HUES6 (cell line): ENCODE data around the gene LGR5.

Source experiments
- H3K27ac ChIP-seq: 2 replicates; pipeline ENCODE4 v1.7.0; 2013; ENCODE audit warnings: low read depth, mild to moderate bottlenecking, low read length, inconsistent platforms
- H3K27me3 ChIP-seq: 2 replicates; pipeline ENCODE4 v1.6.1; 2013; ENCODE audit warnings: low read length; ENCODE audit not compliant: control insufficient read depth, insufficient read depth
- H3K36me3 ChIP-seq: 2 replicates; pipeline ENCODE4 v1.6.1; 2013; ENCODE audit warnings: low read length; ENCODE audit not compliant: control insufficient read depth, insufficient read depth
- H3K4me1 ChIP-seq: 2 replicates; pipeline ENCODE4 v1.6.1; 2013; ENCODE audit warnings: low read length; ENCODE audit not compliant: control insufficient read depth, insufficient read depth
- H3K4me3 ChIP-seq: 2 replicates; pipeline ENCODE4 v1.5.1; 2013; ENCODE audit warnings: low read depth, low read length
- H3K9ac ChIP-seq: one replicate; pipeline ENCODE4 v1.6.1; 2013; ENCODE audit warnings: mild to moderate bottlenecking, low read length
- H3K9me3 ChIP-seq: 2 replicates; pipeline ENCODE4 v1.6.1; 2013; ENCODE audit warnings: low read depth, low read length; ENCODE audit not compliant: control insufficient read depth, insufficient read depth

Gene LGR5

DNA sequence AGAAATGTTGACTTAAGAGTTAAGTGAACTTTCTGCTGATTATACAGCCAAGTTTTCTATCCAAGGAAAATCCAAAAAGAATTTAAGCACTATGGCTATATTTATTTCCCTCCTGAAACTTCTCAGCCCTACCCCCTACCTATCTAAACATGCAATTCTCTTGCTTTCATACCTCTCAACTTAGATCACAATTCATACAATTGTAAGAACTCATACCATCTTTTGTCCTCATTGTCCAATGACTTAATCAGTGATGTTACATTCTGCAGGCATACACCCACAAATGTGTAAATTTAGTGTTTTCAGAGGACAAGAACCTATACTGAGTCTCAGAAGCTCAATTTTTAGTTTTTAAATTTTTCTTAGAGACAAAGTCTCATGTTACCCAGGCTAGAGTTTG, 161.9 kb downstream of the LGR5 start:
- Histone ChIP-seq H3K27me3 (no peaks in the 10 kb centered on the region), H3K4me3 (no peak overlapping the region), H3K4me1 (peaks cover 2% of the 10 kb centered on the region; the same call in 1 of the 2 replicates), H3K9me3 (no peaks in the 10 kb centered on the region), H3K9ac (no peak overlapping the region), H3K36me3 (peaks cover 4% of the 10 kb centered on the region; the same call in 1 of the 2 replicates), H3K27ac (no peak overlapping the region)

DNA sequence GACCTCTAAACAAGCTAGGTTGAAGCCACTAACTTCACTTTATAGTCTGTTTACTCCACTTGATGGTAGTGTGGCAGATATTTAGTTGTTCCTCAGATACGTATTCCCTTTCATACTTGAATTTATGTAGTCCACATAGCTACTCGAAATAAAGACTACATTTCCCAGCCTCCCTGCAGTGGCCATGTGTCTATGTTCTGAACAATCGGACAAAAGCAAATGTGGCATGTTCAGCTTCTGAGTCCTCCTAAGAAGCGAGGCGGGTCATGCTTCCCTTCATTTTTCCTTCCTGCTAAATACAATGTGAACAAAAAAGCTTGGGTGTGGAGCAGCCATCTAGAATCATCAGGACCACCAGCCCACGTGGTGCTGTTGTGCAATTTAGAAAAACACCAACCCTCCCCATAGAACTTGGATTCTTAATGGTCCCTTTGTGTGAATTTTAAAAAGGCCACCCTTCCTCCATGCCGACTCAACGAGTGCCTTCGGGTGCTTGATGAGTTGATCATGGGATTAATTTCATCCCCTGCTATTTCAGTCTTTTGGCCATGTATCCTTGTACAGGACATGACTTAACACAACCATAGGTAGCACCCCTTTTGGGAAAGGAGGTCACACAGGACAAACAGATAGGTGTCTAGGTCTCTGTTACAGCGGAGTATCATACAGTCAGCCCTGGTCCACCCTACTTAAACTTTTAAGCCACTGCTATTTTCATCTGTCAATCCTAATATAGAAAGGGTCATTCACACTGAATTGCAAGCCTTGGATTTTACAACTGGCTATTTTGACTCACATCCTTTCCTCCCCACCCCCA, 163.4 kb downstream of the LGR5 start:
- no peak overlapping the region for H3K27ac ChIP-seq
- H3K4me3 ChIP-seq: no peak overlapping the region
- H3K27me3 ChIP-seq: no peaks in the 10 kb centered on the region
- H3K4me1 ChIP-seq: peaks cover 2% of the 10 kb centered on the region; the same call in 1 of the 2 replicates
- H3K9ac ChIP-seq: no peak overlapping the region
- H3K9me3 ChIP-seq: no peaks in the 10 kb centered on the region
- peaks cover 18% of the 10 kb centered on the region for H3K36me3 ChIP-seq

DNA sequence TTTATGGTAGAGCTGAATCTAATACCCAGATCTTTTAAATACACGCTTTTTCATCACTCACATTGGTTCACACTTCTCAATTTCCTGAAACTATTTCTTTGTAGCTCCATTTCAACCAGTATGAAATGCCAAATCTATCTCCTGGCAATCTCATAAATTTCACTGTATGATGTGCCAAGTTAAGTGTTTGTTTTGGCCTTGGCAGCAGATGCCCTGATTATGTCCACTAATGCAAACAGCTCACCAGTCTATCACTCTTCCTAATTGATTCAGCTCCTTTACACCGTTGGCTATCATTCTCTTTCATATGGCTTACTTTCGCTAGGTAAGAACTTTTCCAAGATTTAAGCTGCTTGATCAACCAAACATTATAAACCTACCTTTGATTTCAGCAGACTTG, 165.4 kb downstream of the LGR5 start:
- H3K4me1 ChIP-seq: peaks cover 2% of the 10 kb centered on the region; the same call in 1 of the 2 replicates
- H3K36me3 ChIP-seq: peaks cover 38% of the 10 kb centered on the region
- H3K9me3 ChIP-seq: no peaks in the 10 kb centered on the region
- no peak overlapping the region for H3K4me3 ChIP-seq
- no peaks in the 10 kb centered on the region for H3K27me3 ChIP-seq
- no peak overlapping the region for H3K27ac ChIP-seq
- H3K9ac ChIP-seq: no peak overlapping the region

DNA sequence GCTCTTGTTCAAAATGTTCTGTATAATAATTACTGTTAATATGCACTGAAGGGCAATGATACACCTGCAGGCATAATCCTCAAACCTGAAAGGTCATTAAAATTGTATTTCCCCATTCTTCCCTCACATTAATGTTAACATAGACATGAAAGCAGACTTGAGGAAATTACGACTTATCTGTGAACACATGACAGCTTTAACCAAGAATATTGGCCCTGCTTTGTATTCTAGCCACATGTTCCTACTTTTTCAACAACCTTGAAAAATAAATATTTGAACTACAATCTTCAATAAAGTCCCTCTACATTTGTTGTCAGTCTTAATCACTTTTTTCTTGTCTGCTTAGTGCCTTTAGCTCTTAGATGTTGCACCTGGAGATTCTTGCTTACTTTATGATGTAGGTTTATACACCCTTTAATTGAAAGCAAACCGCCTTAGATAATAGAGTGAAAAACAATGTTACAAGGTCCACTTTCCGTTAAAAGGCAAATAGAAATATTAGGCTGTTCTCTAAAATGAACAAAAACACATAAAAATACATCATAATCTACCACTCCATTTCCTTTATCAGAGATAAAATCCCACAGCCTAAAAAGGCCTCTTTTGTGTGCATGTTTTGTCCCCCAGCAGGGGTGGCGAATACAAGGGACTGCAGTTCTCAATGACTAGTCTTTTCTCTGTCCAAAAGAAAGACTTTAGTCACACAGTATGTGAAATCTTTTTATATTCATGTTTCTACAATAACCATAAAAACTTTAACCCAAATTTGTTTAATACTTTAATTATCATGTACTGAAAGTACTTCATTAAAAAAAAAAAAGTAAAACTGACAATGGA, 168.1 kb downstream of the LGR5 start:
- no peak overlapping the region for H3K27ac ChIP-seq
- H3K27me3 ChIP-seq: no peaks in the 10 kb centered on the region
- no peaks in the 10 kb centered on the region for H3K9me3 ChIP-seq
- no peaks in the 10 kb centered on the region for H3K4me1 ChIP-seq
- H3K9ac ChIP-seq: no peak overlapping the region
- no peak overlapping the region for H3K4me3 ChIP-seq
- H3K36me3 ChIP-seq: peaks cover 64% of the 10 kb centered on the region

DNA sequence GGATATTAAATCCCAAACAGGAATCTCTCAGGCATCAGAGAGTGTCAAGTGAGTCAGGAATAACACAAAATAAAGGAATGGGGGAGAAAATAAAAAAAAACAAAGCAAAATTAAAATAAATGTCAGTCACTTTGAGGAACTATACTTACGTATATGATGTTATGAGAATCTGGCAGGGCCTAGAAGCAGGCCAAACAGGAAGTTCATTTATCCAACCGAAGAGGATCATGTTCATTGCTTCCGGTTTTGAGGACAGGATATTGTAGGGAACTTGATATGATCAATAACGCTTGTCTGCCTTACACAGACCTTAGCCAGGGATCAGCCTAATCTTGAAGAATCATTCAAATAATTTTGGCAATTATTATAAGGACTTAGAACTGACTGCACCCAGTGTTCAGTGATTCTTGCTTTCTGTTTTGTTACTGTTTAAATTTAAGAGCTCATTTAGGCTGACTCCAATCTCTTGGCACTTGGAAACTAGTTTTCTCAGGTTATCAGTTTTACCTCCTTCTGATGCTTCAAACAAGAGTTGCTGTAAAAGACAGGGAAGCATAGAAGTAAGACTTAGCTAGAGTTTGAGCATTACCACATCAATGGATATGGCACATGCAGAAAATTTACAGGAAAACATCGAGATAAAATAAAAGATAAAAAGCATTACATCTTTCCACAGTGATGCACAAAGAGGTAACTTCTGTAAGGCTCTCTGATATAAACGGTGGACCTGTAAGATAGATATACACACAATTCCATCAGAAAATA, 170.6 kb downstream of the LGR5 start:
- Histone ChIP-seq H3K36me3 (peaks cover 89% of the 10 kb centered on the region), H3K4me3 (no peak overlapping the region), H3K9ac (no peak overlapping the region), H3K27me3 (no peaks in the 10 kb centered on the region), H3K4me1 (no peaks in the 10 kb centered on the region), H3K27ac (no peak overlapping the region), H3K9me3 (no peaks in the 10 kb centered on the region)

DNA sequence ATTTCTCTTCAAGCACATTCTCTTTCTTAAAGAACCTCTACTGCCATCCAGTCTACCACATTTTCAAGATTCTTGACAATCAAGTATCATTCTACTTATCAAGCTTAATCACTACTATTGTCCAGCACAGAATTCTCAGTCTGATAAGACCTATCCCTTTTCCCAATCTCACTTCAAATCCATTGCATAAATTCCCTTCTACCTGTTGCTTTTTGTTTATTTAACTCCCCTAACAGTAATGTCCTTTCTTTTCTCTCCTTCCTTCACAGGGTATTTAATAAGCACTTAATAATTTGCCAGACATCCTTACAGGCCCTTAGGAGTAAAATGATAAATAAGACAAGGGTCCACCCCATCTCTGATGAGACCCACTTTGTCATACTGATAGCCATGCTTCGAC, 182.3 kb downstream of the LGR5 start:
- Histone ChIP-seq H3K27ac (no peak overlapping the region), H3K27me3 (no peaks in the 10 kb centered on the region), H3K9ac (no peak overlapping the region), H3K4me1 (peaks cover 8% of the 10 kb centered on the region; the same call in 1 of the 2 replicates), H3K9me3 (no peaks in the 10 kb centered on the region), H3K36me3 (peaks cover 98% of the 10 kb centered on the region), H3K4me3 (no peak overlapping the region)

DNA sequence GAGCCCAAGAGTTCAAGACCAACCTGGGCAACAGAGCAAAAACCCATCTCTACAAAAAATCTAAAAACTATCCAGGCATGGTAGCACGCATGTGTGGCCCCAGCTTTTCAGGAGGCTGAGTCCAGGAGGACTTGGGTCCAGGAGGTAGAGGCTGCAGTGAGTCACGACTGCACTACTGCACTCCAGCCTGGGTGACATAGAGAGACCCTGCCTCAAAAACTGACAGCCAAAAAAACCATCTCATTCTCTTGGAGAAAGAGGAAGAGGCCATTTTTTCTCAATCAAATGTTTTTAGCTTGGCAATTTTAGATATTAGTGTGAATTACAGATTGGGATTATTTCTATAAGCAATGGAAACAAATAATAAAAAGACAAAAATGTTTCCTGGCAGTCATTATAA, 185.9 kb downstream of the LGR5 start:
- Histone ChIP-seq H3K4me3 (no peak overlapping the region), H3K9ac (no peak overlapping the region), H3K27me3 (no peaks in the 10 kb centered on the region), H3K9me3 (no peaks in the 10 kb centered on the region), H3K36me3 (peaks cover 100% of the 10 kb centered on the region), H3K4me1 (0 out of 2 replicates have a peak, but pooled peaks cover under 1% of the 10 kb centered on the region), H3K27ac (no peak overlapping the region)

DNA sequence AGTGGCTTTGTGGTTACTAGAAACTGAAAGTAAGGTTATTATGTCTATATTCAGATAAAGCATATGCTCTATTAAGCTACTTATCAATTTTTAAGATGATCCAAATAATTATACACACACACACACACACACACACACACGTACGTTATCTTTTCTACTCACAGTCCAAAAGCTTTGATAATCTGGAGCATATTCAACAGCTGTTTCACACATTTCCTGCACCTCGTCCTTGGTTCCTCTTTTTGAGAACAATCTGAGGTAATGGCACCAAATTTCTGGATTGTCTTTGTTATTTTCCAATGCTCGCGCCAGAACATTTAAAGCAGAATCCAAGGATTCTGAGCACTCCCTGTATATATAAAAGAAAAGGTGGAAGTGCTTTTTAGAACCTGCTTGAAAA, 186.5 kb downstream of the LGR5 start:
- H3K27me3 ChIP-seq: no peaks in the 10 kb centered on the region
- no peak overlapping the region for H3K9ac ChIP-seq
- peaks cover 100% of the 10 kb centered on the region for H3K36me3 ChIP-seq
- H3K9me3 ChIP-seq: no peaks in the 10 kb centered on the region
- no peaks in the 10 kb centered on the region for H3K4me1 ChIP-seq
- H3K4me3 ChIP-seq: no peak overlapping the region
- no peak overlapping the region for H3K27ac ChIP-seq

DNA sequence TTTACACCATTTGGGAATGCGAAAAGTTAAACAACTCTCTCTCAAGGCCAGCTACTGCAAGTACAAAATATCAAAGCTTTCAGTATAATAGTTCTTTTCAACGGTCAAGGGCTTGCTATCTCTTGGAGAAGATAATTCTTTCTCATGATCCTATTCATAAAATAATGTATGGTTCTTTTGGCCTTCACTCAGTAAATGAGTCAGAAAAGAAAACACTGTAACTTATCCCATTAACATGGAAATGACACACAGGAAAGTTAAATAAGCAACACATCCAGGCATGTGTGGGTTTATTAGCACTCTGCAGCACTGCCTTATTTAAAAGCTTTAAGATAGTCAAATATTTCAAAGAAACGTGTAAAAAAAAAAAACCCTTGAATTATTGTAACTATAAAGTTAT, 187.2 kb downstream of the LGR5 start:
- H3K9me3 ChIP-seq: no peaks in the 10 kb centered on the region
- H3K36me3 ChIP-seq: peaks cover 100% of the 10 kb centered on the region
- no peak overlapping the region for H3K9ac ChIP-seq
- no peaks in the 10 kb centered on the region for H3K4me1 ChIP-seq
- H3K27me3 ChIP-seq: no peaks in the 10 kb centered on the region
- H3K4me3 ChIP-seq: no peak overlapping the region
- no peak overlapping the region for H3K27ac ChIP-seq

DNA sequence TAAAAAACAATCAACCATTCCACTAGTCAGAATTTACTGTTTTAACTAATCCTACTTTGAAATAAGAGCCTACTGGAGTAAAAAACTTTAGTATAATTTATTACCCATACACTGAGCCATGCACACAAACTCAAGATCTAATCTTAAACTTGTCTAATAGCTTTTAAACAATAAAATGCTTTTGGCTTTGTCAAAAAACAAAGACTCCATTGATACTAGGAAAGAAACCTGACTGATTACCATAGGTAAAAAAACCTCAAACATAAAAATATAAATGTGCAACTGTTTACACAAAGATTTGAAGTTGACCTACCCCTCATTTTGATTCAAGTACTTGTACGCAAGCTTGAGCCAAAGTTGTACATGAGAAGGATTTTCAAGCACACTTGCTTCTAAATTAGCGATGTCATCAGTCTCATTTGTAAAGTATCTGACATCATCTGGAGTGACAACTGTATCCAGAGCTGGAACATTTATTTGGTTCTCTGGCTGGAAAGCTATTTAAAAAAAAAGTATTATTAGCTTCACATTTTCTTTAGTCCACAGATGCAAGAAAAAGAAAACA, 187.9 kb downstream of the LGR5 start:
- Histone ChIP-seq H3K27me3 (no peaks in the 10 kb centered on the region), H3K9me3 (no peaks in the 10 kb centered on the region), H3K27ac (no peak overlapping the region), H3K4me3 (no peak overlapping the region), H3K4me1 (no peaks in the 10 kb centered on the region), H3K9ac (no peak overlapping the region), H3K36me3 (peaks cover 100% of the 10 kb centered on the region)
